Activated T-cell treated with anti-CD3 and anti-CD28 coated beads for 48 hours (primary cell): Measurements from ENCODE around the gene MEF2C.

Source experiments
- DNase-seq: peaks from one replicate; pipeline ENCODE4 v3.0.0-alpha.2; 2020; ENCODE audit warnings: low read depth

Gene MEF2C

DNA sequence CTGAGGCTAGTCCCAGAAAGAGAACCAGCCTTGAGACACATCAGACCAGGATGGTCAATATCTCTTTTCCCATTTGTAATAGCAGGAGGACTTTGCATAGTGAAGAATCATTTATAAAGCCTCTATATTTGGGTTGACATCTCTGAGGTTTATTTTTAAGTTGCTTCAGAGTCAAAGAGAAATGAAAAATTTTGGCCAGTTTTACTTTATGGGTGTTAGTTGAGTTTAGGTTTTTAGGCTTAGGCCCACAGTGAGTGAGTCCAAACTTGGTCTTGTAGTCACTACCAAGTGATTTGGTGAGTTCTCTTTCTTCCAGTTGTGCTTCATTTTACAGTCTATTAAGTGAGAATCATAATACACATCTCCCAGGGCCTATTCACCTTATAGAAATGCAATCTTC is 5.3 kb upstream of the MEF2C start:
- DNase-seq = no peak

DNA sequence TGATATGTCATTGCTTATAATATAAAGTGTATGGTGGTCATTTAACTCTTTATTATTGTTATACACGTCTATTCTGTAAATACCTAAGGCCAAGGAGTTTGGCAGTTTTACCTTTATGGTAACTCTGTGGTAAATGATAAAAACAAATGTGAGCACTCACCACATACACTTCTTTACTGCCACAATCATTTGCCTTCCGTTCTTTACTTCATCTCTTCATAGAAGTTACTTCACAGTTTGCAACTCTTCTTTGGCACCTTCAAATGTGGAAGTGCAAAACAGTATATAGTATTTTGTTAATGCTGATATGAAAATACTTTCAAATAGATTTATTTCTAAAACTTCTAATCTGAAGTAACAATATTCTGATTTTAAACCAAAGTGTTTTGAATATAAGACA is 4.4 kb upstream of the MEF2C start:
- DNase-seq = no peak

DNA sequence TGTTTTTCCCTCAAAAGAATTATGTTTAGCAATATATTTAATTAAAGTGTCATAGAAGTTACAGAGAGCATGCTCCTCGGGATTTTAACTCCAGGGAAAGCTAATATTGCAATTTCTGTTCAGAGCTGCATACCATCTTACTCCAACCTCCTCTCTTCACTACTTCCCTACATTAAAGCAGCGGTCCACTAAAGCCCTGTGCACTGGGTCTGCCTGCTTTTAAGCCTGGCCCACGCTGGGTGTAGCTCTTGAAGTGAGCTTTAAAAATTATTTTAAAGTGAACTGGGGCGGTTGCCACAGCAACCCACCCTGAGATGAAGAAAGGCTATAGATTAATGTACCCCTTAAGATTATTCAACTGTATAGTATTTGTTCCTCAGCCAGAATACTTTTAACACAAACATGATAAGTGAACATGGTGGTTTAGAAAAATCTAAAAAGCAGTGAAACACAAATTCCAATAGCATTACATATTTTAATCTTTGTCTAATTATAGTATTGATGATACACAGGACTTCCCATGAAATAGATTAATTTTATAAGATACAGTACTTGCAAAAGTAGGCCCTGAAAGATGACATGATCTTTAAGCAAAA is 3.9 kb upstream of the MEF2C start:
- DNase-seq = no peak

DNA sequence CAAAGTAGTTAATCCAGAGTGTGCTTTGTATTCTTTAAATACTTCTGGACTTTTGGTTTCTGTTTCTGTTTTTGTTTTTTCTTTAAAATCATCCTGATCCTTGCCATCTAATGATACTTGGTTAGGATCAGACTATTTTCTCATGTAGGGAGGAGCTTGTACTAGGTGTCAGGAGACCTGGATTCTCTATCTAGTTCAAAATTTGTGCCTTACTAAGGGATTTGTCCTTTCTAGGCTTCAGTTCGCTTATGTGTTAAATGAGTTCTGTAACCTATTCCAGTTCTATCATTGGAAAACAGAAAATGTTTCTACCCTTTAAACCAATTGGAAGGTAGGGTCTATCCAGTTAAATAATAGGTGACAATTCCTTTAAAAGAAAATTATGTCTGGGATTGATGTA is 3.3 kb upstream of the MEF2C start:
- DNase-seq = no peak

DNA sequence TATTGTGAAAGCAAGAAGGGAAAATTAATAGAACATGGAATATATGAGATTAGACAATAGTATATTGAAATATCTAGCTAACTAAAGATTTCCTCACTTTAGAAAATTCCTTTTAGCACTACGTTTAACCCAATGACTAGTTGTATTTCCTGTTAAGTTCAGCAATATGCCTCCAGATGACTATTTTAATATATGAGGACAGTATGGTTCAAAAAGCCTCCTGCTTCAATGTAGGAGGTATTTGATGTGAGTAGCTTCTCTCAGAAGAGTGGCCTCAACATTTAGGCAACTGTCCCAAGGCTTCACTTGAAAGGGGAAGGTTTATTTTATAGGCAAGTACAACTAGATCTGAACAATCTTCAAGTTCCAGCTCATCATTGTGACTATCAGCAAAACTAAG is 2.0 kb upstream of the MEF2C start:
- DNase-seq = no peak

DNA sequence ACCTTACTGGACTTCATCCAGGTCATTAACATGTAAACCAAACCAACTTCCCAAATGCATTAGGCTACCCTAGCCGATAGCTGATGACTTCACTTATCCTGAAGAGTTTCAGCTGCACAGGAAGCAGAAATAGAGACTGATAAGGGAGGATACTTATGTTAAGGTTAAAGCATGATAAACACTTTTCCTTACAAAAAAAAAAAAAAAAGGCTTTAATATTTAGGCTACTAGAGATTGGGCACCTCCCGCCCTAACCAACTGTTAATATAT is 1.6 kb upstream of the MEF2C start:
- no peak for DNase-seq

DNA sequence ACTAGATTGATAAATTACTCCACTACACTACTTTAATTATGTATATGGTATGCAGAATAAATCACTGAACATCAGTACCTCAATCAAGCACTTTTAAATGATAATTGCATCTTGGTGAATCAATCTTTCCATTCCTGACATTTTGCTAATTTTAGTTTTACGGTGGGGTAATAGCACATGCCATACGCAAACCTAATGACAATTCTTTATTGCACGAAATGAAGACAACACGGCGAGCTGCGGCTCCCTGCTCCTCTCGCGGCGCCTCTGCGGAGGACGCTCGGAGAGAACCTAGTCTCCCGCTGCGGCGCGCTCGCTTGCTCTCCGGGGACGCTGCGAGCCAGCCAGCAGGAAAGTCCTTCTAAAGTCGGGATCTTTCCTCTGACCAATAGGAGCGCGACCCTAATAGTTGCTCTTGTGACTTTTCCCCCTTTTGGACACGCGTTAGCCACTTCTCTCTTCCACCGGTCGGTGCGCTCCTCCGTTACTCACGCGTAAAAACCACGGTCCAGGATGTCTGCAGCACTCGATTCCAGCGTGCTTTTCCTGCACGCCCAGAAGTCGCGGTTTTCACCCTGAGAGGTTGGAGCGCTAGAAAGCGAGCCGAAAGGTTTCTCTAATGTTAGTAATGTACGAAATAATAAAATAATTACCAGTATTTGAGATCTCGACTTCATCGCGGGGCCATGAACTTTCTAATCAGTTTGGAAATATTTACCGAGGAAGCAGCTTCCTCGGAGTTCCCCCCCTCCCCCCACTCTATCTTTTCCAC is 1.0 kb upstream of the MEF2C start:
- DNase-seq = no peak

DNA sequence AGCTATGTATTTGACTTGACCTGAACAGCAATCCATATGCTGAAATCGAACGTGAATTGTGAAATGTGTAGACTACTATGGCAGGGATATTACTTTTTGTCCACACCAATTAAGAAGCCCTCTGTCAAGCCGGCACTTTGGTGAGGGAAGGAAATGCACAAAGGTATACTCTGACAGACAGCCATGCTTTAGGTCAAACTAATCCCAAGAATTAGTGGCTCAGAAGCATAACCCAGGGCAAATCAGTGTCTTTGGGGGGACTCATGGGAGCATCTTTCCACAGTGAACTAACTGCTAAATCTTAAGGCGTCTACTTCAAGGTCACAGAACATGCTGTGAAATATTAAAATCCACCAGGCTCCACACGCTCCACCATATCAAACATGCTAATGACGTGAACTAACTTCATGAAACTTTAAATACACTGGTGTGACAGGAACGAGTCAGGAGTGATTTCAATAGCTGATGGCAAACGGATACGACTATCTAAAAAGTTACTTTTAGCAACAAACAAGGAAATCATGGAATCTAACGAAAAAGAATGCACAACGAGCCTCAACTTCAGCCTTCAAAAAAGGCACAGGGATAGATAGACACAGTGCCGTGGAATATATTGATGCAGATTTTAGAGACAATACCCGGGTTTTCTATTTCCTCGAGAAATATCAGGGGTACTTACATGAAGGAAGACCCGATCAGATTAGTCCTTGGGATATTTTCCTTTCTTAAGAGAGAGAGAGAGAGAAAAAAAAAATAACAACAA is 527 bp downstream of the MEF2C start:
- no peak for DNase-seq

DNA sequence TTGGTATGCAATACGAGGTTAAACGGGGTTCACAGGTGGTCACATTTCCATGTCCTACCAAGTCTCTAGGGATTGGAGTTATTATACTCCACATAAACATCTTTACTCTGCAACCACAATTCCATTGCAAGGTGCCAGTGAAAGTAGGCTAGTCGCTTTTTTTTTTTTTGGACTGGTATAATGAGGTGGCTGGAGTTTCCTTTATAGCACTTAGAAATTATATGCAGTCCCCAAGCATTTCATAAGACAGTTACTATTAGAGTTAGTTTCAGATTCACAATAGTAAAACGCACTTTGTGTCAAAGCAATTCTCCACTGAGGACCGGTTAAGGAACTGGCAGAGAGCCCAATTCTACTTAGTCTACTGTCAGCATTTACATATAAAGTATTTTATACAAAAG is 1.4 kb downstream of the MEF2C start:
- DNase-seq = no peak

DNA sequence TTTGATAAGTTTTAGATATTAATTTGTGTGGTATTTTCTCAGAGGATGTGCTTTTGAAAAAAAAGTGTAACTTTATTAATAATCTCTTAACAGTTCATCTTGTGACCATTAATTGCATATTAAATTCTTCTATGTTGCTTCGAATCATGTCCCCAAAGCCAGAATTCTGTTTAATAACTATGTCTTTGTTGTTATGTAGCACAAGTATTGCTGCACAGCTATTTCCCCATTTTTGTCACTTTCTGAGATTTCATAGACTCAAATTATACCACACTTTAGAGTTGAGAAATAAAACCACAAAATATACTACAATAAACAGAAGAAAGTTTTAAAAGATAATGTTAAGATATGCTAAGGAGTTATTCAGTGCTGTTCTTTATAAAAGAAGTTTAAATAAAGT is 2.8 kb downstream of the MEF2C start:
- no peak for DNase-seq

DNA sequence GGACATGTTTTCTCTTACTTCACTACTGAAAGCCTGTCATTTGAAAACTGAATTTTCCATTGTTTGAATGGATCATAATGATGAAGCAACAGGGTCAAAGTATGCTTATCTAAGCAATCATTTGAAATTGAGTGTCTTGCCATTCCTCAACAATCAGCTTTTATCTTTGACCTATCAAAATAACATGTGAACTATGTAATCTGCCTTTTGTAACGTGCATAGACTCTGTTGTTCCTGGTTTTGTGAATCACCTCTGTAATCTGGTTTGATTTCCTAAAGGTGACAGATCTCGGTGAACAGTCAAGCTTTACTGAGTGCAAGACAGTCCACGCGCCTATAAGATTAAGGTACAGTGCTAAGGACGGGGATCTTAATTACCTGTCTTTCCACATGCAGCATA is 3.3 kb downstream of the MEF2C start:
- no peak for DNase-seq

DNA sequence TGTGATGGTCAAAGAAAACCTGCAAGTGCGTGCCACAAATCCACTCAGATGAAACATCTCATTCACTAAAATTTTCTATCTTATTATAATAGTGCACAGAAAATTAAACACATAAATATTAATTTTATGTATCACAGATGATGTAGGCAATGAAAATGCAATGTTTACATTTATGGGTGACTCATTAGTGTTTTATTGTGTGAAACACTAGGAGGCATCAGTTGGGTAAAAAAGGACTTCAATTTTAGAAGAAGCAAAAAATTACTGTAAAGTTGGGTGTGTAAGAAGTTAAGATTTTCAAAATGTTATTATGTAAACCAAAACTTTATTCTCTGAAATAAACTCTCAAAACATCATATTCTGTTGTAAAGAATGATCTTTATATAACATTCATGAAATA is 4.0 kb downstream of the MEF2C start:
- no peak for DNase-seq

DNA sequence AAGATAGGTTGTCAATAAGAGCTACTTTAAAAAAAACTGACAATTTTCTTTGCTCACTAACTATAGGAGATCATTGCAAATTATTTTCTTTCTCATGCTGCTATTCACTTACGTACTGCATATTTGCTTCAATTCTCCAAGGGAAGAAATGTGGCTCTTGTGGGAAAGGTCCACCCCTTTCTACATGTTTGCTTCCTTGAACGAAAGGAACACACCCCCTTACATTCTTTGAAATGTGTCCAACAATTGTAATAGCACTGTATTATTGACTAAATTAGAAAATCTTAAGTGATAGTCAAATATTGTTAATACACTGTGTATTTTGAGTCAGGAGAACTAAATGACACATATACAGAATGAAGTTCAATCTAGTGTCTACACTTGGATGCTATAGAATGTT is 5.2 kb downstream of the MEF2C start:
- DNase-seq = no peak

DNA sequence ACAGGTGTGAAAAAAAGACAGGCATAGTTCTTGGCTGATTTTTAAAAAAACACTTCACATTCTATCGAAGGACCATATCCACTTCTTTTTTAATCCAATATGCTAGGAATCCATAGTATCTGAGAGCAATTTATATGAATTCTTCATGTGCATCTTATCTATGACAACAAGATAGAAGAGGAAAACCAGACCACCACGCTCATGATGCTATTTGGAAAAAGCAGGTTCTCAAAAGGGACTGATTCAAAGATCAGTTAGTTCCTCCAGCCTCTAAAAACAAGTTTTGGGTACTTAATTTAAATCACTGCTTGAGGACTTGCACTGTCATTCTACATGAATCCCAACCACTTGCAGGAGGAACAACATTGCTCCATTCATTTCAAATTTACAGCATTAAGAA is 6.3 kb downstream of the MEF2C start:
- no peak for DNase-seq

DNA sequence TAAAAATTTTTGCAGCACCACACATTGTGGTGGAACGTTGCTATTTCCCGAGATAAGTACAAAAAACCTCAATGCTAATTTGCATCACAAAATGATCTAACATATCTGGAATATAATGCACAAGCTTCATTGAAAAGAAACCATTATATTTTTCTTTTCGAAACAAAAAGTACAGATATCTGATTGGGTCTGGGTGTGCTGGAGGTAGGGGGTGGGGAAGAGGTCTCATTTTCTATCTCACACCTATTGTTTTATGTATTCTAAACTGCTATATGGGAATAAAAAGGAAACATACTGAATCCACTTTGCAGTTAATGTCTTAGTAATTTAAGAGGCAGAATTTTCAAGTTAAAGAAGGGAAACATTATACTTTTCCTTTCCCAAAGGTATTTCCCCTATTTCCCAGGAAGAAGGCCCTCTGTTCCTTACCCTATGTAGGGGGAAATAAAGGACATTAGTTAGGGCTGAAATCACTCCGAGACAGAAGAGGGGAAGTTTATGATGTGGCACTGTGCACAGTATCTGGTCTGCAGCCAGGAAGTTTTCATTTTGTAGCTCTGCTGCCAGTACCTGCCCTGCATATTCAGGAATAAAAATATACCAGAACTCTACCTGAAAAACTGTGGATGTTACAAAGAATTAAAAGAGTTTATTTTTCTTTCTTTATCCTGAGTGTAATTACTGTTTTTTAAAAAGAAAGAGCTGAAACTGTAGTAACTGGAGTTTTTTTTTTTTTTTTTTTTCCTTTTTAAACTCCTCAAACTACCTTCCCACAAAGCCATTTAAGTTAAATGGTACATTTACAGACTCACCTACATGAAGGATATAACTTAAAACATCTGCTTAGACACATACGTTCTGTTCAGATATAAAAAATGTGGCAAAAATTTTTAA is 7.4 kb downstream of the MEF2C start:
- no peak for DNase-seq

DNA sequence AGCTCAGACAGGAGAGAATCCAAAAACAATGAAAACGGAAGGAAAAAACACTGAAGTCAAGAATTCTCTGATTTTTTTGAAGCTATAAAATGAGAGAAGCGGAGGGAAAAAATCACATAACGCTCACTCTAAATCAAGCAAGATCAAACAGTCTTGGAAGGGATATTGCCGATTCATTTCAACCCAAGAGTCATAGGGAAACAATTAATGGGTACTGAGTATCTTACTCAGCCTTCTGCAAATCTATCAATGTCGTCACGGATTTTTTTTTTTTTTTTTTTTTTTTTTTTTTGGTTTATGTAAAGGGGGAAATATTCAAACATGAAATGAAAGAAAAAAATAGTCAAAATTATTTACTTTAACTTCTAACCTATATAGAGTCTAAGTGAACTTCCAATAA is 9.5 kb downstream of the MEF2C start:
- DNase-seq = no peak

DNA sequence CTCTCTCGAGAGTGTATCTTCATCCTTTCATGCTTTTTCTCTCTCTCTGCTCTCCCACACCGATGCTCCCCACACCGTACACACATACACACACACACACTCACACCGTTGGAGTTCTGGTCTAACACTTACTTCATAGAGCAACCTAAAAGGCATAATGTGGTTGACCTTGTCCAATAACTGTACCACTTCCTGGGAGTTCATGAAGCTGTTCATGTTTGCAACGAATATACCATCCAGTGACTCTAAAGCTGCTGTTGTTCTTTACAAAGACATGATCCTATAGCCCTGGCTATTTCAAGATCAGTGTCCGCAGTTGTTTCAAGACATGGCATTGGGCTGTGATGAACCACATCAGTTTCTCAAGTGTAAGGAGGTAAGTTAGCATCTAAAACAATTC is 10.0 kb downstream of the MEF2C start:
- DNase-seq = no peak

DNA sequence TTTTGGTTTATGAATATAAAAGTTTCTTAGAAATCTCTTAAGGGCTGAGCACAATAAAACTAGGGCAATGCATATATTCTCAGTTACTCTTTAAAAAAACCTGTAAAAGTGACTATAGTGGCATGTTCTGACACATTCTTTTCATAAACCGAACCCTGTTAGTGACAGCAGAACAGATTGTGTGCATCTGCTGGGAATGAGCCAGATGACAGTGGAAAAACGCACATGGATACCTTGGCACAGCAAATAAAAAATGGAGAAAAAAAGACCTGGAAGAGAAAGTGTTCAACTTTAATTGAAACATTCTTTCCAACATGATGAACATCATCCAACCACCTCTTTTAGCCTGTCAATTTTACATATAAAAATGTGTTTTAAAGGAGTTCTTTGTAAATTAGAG is 12.7 kb downstream of the MEF2C start:
- no peak for DNase-seq

DNA sequence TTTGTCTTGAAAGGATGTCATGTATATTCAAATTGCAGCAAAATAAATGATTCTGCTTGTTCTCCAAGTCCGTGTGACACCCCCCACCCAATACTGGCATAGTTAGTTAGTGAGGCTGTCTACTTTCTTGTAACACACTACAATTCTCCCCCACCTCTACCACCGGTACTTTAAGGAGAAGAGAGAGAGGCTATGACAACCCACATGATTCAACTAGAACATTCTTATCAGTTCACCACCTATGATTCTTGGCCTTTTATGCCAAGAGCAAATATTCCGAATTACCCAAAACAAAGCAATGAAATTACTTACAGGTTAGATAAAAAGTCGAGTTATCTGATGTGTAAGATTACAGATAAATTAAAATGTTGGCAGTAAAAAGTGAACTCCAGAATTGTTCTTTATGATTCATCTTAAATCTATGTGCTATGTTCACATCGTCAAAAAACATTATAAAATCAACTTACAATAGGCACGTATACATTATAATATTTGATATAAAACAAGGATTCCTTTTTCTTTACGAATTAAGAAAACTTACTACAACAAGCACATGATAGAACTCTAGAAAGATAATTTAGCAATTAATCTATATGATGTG is 14.4 kb downstream of the MEF2C start:
- DNase-seq = no peak

DNA sequence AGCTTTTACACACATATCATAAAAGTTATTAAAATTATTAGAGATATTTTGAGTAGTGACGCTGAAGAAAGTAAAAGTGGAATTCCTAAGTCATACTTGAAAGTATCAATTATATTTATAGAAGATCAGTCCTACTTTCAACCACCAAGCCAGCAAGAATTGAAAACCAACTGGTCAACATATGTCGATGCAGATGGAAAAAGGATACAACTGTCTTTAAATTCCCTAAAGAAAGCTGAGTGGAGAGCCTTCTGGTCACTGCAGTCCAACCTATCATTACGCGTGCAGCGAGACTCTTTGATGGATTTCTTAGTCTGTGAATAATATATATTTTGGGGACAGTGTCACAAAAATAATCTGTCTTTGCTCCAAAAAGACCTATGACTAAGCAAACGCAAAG is 15.3 kb downstream of the MEF2C start:
- DNase-seq = no peak

DNA sequence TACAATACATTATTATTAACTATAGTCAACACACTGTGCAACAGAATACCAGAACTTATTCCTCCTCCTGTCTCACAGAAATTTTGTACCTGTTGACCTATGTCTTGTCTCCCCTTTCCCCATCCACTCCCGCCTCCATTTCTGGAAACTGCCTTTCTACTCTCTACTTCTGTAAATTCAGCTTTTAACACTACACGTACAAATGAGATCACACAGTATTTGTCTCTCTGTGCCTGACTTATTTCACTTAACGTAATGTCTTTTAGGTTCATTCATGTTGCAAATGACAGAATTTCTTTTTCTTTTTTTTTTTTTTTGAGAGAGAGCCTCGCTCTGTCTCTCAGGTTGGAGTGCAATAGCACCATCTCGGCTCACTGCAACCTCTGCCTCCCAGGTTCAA is 19.5 kb downstream of the MEF2C start:
- no peak for DNase-seq

DNA sequence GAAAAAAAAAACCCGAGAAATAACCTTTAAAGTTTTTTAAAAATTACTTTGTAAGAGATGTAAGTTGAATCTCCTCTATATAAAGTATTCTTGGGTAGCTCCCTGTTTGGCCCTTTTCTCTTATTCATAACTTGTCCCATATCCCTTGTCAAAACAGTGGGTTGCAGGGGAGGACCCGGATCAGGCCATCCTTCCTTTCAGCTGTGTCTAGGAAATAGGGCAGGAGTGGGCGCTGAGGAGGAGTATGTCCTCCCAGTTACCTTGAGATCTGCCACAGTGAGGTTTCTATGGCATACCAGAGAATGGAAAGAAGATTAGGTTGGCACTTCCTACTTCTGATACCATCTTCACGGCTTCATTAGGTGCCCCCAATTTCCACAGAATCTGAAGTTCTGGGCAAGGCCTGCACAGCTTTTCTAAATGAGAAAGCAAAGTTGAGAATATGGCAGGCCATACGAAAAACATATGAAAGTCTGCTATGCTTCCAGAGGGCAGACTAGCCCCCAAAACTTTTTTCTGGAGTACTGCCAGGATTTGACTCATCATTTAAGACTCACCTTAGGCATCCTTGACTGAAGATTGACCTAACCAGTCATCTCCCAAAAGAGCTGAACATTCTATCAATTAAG is 20.3 kb downstream of the MEF2C start:
- DNase-seq = no peak
